Stimulated activated CD8-positive, alpha-beta memory T cell treated with anti-CD3 and anti-CD28 coated beads, Interleukin-7, amount 100 ng/mL, for 48 hours (primary cell): ENCODE measurements around the gene STS.
"Not testable (repeated sequence)": the region's sequence is repeated elsewhere in the genome, so short reads cannot be mapped to it uniquely, and the experiment has no call there.

Experiments used
- DNase-seq, 2 donors: peaks; one replicate each; pipeline ENCODE4 v3.0.0-alpha.2; 2020; ENCODE audit warnings: low read depth in 1 of 2; ENCODE audit errors: extremely low read depth in 1 of 2

Gene STS

GRCh38 chrX:7178859-7179258 is 31.3 kb downstream of the STS start:
- DNase-seq, result not testable (repeated sequence)

- no peak for DNase-seq
Observed at GRCh38 chrX:7179446-7179845, 31.9 kb downstream of the STS start.

GRCh38 chrX:7184816-7185215 is 37.3 kb downstream of the STS start:
- no peak for DNase-seq

GRCh38 chrX:7188672-7189071 is 41.2 kb downstream of the STS start:
- DNase-seq, result no peak

- DNase-seq, result no peak
Observed at GRCh38 chrX:7190157-7190556, 42.6 kb downstream of the STS start.

- no peak for DNase-seq
Observed at GRCh38 chrX:7191681-7192110, 44.2 kb downstream of the STS start.

GRCh38 chrX:7192871-7193270 is 45.4 kb downstream of the STS start:
- DNase-seq, result no peak

GRCh38 chrX:7194606-7195005 is 47.1 kb downstream of the STS start:
- no peak for DNase-seq
